Prostate gland (tissue), 2 donors: ENCODE results near the gene KCNIP3. TPM values are rescaled to one million over a fixed set of nuclear protein-coding genes. Genes with fewer than 3 reads are reported as not detected.
"Not testable (repeated sequence)": the region's sequence is repeated elsewhere in the genome, so short reads cannot be mapped to it uniquely, and the experiment has no call there.

Experiments used
- DNase-seq: peaks from one replicate; pipeline ENCODE4 v3.0.0-alpha.2; 2019; ENCODE audit warnings: low spot score
- H3K27ac ChIP-seq, 2 donors: fragments of 200-600 bp; sonication (generic); 2 replicates each; pipeline ENCODE4 v1.5.1; 2017 to 2019
- H3K27me3 ChIP-seq: fragments of 200-600 bp; sonication (generic); replicated peaks from 2 replicates; pipeline ENCODE4 v1.5.1; 2019; ENCODE audit not compliant: insufficient read depth
- H3K36me3 ChIP-seq, 2 donors: fragments of 200-600 bp; sonication (generic); 1 replicate in 1 of 2; 2 replicates in 1 of 2; pipeline versions ENCODE4 v1.5.1 to v1.8.1; 2017 to 2019
- H3K4me1 ChIP-seq: fragments of 200-600 bp; sonication (generic); replicated peaks from 2 replicates; pipeline ENCODE4 v1.5.1; 2019
- H3K4me3 ChIP-seq, 2 donors: fragments of 200-600 bp; sonication (generic); 2 replicates each; pipeline ENCODE4 v1.5.1; 2017 to 2019
- H3K9me3 ChIP-seq: fragments of 200-600 bp; sonication (generic); 2 replicates; pipeline ENCODE4 v1.5.1; 2017
- WGBS: methylation state at CpG from one replicate; pipeline ENCODE4 v1.1.5; 2018; 5-methylcytosine and 5-hydroxymethylcytosine counted together
- intact Hi-C: fragments of 100-400 bp; cut with DNase I; formaldehyde crosslinking; loops from one replicate; pipeline ENCODE4 v1.14.2; 2022
- total RNA-seq, 2 donors: library from RNA; depleted of rRNA; stranded (reverse); fragments of >200 nt; gene quantifications; one replicate each; pipeline ENCODE4 v1.1.0, GENCODE V29; 2016

Gene KCNIP3
- total RNA-seq, 2 donors from 2014 or later, result 5.1 to 63.8 TPM

DNA sequence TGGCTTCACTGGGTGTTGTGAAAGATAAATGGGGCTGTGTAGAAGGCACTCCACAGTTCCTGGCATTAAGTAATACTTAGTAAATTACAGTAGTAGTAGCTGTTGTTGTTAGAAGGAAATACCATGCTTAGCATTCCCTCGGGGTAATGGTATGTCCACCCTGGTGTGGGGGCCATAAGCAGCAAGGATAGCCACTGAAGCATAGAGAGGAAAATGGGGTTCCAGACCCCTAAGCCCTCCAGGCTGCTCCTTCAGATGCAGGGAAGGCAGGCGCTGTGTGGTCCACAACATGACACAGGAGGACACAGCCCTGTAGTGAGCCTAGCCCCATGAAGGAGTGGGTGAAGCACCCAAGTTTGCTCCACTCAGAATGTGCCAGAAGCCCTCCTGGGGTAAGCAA lies 136.8 kb downstream of the KCNIP3 start:
- not testable (repeated sequence) for DNase-seq, H3K27ac ChIP-seq
- WGBS, result 94% methylated on average over 2 of the region's 2 CpGs

GRCh38 chr2:95434507-95435076 lies 137.4 kb downstream of the KCNIP3 start:
- DNase-seq, H3K27me3 ChIP-seq, H3K4me3 ChIP-seq, H3K4me1 ChIP-seq, H3K9me3 ChIP-seq, intact Hi-C loops, H3K27ac ChIP-seq, H3K36me3 ChIP-seq: not testable (repeated sequence)
- 21% methylated on average over 2 of the region's 3 CpGs for WGBS

More for the DNA sequence above, 136.8 kb downstream of the KCNIP3 start:
- H3K4me3 ChIP-seq, intact Hi-C loops, H3K36me3 ChIP-seq, H3K9me3 ChIP-seq, H3K4me1 ChIP-seq, H3K27me3 ChIP-seq: not testable (repeated sequence)

DNA sequence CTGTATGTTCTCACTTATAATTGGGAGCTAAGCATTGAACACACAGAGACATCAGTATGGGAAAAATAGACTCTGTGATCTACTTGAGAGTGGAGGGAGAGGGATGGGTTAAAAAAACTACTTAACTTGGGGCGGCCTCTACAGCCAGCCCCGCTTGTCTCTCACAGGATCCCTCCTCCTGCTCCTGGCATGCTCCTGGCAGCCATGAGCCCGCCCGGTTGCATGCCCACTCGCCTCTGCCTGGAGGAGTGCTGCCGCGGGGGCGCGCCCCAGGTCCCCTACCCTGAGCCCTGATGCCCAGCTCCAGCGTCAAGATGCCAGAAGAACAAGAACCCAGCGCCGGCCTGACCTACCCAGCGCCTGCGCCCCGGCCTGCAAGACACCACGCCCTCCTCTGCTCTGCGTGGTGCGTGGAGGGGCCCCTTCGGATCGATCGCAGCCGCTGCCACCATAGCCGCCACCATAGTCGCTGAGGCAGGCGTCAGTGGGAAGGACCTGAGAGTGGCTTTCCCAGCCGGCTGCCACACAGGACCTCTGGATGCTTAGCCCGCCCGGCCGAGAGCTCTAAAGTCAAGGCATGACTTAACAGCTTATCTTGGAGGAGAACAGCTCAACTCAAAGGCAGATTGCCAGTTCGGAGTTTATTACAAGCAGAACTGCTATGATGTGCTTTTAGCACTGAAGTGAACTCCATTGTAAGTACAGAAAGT lies 138.2 kb downstream of the KCNIP3 start:
- H3K4me1 ChIP-seq, intact Hi-C loops, H3K9me3 ChIP-seq, H3K36me3 ChIP-seq, H3K27me3 ChIP-seq, DNase-seq, H3K27ac ChIP-seq, H3K4me3 ChIP-seq: not testable (repeated sequence)
- WGBS, result no CpG with 5 or more reads among the region's 30 CpGs

Other genes with a start within 250 kb of the KCNIP3 start
- 10 to 100 TPM; 35.0 to 49.9 TPM for gene MRPS5, start 175.5 kb upstream of the KCNIP3 start, total RNA-seq
- 10 to 100 TPM; 19.1 TPM for gene ZNF514, start 137.5 kb upstream of the KCNIP3 start, total RNA-seq
- 1 to 10 TPM; 6.2 to 7.1 TPM for gene ZNF2, start 131.5 kb upstream of the KCNIP3 start, total RNA-seq
- gene ZNF892, start 89.8 kb upstream of the KCNIP3 start, total RNA-seq, result 1 to 10 TPM; 4.6 to 4.8 TPM
- 10 to 100 TPM; 43.4 to 80.1 TPM for gene PROM2, start 22.9 kb upstream of the KCNIP3 start, total RNA-seq
- gene FAHD2A, start 105.4 kb downstream of the KCNIP3 start, total RNA-seq, result 10 to 100 TPM; 15.3 to 27.9 TPM
- gene TRIM43B, start 187.4 kb downstream of the KCNIP3 start, total RNA-seq, result under 1 TPM in 1 of 2 donors, not detected in 1; 0.62 TPM